ENCODE measurements around the gene JADE1.
A peak's percentile ranks its signal among the peaks of the same experiment; 100 is the strongest.

JADE1 gene

DNA sequence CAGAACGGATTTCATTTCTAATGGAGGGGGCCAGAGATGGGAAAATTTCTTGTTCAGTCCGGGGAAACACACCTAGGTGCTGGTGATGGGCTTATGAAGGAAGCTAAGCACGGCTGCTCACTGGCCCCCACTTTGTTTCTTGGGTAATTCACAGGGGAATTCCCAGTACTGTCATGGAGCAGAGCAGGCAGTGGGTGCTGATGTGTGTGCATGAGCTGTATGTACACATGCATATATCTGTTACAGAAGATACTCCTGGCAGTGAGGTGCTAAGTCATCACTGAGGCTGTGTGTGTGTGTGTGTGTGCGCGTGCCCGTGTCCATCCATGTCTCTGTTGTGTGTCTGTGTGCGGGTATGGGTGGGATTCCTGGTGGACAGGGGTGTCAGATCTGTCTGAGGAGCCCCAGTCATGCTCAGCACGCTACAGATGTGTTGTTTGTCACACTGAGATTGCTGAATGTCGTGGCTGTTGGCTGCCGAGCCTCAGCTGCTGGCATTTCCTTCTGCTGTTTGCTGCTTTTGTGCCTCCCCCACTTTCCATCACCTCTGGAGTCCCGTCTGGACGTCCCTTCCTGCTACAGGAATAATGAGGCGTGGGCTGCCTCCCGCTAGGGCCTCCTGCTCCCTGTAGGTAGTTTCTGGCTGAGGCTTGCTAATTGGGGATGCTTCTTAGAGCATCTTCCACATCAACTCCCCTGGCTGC is 53.3 kb downstream of the JADE1 start:
- TF ChIP-seq ZNF473 (tag by site-specific recombination; IDR thresholded peaks at IDR 0.05) (no peak), MZF1 (tag by site-specific recombination; IDR thresholded peaks at IDR 0.05; ENCODE audit: borderline replicate concordance) (no peak), GFI1B (tag by site-specific recombination; IDR thresholded peaks at IDR 0.05) (no peak), MYNN (tag by site-specific recombination; IDR thresholded peaks at IDR 0.05; ENCODE audit: borderline replicate concordance) (no peak), ZNF239 (tag by site-specific recombination; IDR thresholded peaks at IDR 0.05) (no peak), ZNF292 (tag by site-specific recombination; IDR thresholded peaks at IDR 0.05; ENCODE audit: borderline replicate concordance, low read depth) (no peak), HOXD13 (CRISPR knock-in tag; IDR thresholded peaks at IDR 0.05; ENCODE audit: borderline replicate concordance) (no peak), ZNF777 (tag by site-specific recombination; IDR thresholded peaks at IDR 0.05; ENCODE audit: borderline replicate concordance) (no peak), ZNF555 (tag by site-specific recombination; conservative IDR thresholded peaks at IDR 0.05) (no peak), ZNF585B (tag by site-specific recombination; IDR thresholded peaks at IDR 0.05) (no peak), ZNF2 (tag by site-specific recombination; IDR thresholded peaks at IDR 0.05) (no peak), ZNF785 (tag by site-specific recombination; IDR thresholded peaks at IDR 0.05) (no peak), ZNF791 (tag by site-specific recombination; IDR thresholded peaks at IDR 0.05) (no peak), ZNF776 (tag by site-specific recombination; IDR thresholded peaks at IDR 0.05; ENCODE audit: borderline replicate concordance) (no peak)
- TF ChIP-seq, protein P1, sequence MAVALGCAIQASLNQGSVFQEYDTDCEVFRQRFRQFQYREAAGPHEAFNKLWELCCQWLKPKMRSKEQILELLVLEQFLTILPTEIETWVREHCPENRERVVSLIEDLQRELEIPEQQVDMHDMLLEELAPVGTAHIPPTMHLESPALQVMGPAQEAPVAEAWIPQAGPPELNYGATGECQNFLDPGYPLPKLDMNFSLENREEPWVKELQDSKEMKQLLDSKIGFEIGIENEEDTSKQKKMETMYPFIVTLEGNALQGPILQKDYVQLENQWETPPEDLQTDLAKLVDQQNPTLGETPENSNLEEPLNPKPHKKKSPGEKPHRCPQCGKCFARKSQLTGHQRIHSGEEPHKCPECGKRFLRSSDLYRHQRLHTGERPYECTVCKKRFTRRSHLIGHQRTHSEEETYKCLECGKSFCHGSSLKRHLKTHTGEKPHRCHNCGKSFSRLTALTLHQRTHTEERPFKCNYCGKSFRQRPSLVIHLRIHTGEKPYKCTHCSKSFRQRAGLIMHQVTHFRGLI (tag by site-specific recombination; IDR thresholded peaks at IDR 0.05): no peak
- no peaks in the 10 kb centered on the region for H3K9me3 ChIP-seq (ENCODE audit: control insufficient read depth, insufficient read depth, low read depth, low read length)
- POLR2A ChIA-PET: no interaction called here
- no peak overlapping the region for H3K27ac ChIP-seq (ENCODE audit: extremely low read depth, low read depth, low read length)
- CTCF ChIA-PET: interaction anchor here (0.5 to 1.4 kb wide), 11 partner anchors 9 to 409 kb away, joined by 3 to 7 read pairs (median 3); no protein-coding TSS in a partner anchor
- H3K4me3 ChIP-seq (ENCODE audit: low read depth, low read length): no peak overlapping the region
- no peaks in the 10 kb centered on the region for H3K4me1 ChIP-seq (ENCODE audit: control insufficient read depth, insufficient read depth, low read length)
- H3K36me3 ChIP-seq (ENCODE audit: control insufficient read depth in 2 of 2, insufficient read depth in 1 of 2, low read length in 2 of 2): peaks cover 0 to 88% of the 10 kb centered on the region in 2 experiments; a peak in 2 of 3 replicates

DNA sequence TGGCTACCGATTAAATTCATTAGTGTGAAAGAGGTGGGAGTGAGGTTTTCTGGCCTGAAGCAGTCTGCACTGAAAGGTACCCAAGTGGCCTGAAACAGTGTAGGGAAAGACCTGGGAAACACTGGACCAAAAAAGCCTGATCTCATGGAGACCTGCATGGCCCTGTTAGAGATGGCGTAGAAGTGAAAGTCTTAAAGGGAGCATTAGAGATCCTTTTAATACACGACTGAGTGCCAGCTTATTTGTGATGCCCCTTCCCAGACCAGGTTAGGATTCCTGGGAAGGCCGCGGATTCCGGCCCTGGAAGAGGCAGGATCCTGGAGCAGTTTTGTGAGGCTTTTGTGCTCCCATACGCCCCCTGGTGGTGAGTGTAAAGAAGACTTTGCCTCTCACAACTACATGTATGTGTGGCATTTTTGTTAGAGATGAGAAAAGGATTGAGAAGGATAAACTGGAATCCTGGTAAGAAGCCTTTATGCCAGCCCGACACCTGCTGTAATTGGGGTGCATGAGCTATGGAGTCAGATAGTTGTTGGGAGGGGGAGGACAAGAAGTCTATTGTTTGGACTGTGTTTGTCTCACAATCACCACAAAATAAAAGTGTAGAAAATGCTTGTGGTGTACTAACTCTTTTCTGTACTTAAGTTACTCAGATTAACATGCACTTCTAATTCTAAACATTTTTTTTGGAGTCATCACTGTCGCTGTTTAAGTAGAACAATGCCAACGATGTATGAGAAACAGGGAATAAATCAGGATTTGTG is 54.0 kb downstream of the JADE1 start:
- 0 out of 2 replicates have a peak, but pooled peaks have one; percentile 32 for TF ChIP-seq ZNF2 (tag by site-specific recombination; IDR thresholded peaks at IDR 0.05)
- no peak for TF ChIP-seq ZBTB48 (tag by site-specific recombination; IDR thresholded peaks at IDR 0.05)
- TF ChIP-seq, protein P2, sequence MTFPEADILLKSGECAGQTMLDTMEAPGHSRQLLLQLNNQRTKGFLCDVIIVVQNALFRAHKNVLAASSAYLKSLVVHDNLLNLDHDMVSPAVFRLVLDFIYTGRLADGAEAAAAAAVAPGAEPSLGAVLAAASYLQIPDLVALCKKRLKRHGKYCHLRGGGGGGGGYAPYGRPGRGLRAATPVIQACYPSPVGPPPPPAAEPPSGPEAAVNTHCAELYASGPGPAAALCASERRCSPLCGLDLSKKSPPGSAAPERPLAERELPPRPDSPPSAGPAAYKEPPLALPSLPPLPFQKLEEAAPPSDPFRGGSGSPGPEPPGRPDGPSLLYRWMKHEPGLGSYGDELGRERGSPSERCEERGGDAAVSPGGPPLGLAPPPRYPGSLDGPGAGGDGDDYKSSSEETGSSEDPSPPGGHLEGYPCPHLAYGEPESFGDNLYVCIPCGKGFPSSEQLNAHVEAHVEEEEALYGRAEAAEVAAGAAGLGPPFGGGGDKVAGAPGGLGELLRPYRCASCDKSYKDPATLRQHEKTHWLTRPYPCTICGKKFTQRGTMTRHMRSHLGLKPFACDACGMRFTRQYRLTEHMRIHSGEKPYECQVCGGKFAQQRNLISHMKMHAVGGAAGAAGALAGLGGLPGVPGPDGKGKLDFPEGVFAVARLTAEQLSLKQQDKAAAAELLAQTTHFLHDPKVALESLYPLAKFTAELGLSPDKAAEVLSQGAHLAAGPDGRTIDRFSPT (tag by site-specific recombination; IDR thresholded peaks at IDR 0.05): no peak
- no peak for TF ChIP-seq ZBTB8A (tag by site-specific recombination; IDR thresholded peaks at IDR 0.05)
- TF ChIP-seq, protein P3, sequence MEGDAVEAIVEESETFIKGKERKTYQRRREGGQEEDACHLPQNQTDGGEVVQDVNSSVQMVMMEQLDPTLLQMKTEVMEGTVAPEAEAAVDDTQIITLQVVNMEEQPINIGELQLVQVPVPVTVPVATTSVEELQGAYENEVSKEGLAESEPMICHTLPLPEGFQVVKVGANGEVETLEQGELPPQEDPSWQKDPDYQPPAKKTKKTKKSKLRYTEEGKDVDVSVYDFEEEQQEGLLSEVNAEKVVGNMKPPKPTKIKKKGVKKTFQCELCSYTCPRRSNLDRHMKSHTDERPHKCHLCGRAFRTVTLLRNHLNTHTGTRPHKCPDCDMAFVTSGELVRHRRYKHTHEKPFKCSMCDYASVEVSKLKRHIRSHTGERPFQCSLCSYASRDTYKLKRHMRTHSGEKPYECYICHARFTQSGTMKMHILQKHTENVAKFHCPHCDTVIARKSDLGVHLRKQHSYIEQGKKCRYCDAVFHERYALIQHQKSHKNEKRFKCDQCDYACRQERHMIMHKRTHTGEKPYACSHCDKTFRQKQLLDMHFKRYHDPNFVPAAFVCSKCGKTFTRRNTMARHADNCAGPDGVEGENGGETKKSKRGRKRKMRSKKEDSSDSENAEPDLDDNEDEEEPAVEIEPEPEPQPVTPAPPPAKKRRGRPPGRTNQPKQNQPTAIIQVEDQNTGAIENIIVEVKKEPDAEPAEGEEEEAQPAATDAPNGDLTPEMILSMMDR (tag by site-specific recombination; IDR thresholded peaks at IDR 0.05): peak; percentile 31; the same call in 1 of the 2 replicates
- no peak for TF ChIP-seq ZNF239 (tag by site-specific recombination; IDR thresholded peaks at IDR 0.05)
- TF ChIP-seq IKZF3 (tag by site-specific recombination; IDR thresholded peaks at IDR 0.05): peak; percentile 95
- TF ChIP-seq, protein P4, sequence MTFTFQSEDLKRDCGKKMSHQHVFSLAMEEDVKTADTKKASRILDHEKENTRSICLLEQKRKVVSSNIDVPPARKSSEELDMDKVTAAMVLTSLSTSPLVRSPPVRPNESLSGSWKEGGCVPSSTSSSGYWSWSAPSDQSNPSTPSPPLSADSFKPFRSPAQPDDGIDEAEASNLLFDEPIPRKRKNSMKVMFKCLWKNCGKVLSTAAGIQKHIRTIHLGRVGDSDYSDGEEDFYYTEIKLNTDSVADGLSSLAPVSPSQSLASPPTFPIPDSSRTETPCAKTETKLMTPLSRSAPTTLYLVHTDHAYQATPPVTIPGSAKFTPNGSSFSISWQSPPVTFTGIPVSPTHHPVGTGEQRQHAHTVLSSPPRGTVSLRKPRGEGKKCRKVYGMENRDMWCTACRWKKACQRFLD (tag by site-specific recombination; IDR thresholded peaks at IDR 0.05): no peak
- peak; percentile 35 for TF ChIP-seq ZNF654 (tag by site-specific recombination; IDR thresholded peaks at IDR 0.05; ENCODE audit: low read depth)
- no peaks in the 10 kb centered on the region for H3K4me1 ChIP-seq (ENCODE audit: control insufficient read depth, insufficient read depth, low read length)
- ChIA-PET POLR2A (no interaction called here), CTCF (interaction anchor here (0.5 to 1.4 kb wide), 14 partner anchors 9 to 413 kb away, joined by 3 to 7 read pairs (median 3); no protein-coding TSS in a partner anchor)
- H3K4me3 ChIP-seq (ENCODE audit: low read depth, low read length): no peak overlapping the region
- H3K27ac ChIP-seq (ENCODE audit: extremely low read depth, low read depth, low read length): no peak overlapping the region
- H3K36me3 ChIP-seq (ENCODE audit: control insufficient read depth in 2 of 2, insufficient read depth in 1 of 2, low read length in 2 of 2): peaks cover 0 to 89% of the 10 kb centered on the region in 2 experiments; a peak in 2 of 3 replicates
- no peaks in the 10 kb centered on the region for H3K9me3 ChIP-seq (ENCODE audit: control insufficient read depth, insufficient read depth, low read depth, low read length)

Measured in HEK293 (cell line).